ENCODE data around the gene ABCD1.
"Not testable (repeated sequence)": the region's sequence is repeated elsewhere in the genome, so short reads cannot be mapped to it uniquely, and the experiment has no call there.

Gene ABCD1

DNA sequence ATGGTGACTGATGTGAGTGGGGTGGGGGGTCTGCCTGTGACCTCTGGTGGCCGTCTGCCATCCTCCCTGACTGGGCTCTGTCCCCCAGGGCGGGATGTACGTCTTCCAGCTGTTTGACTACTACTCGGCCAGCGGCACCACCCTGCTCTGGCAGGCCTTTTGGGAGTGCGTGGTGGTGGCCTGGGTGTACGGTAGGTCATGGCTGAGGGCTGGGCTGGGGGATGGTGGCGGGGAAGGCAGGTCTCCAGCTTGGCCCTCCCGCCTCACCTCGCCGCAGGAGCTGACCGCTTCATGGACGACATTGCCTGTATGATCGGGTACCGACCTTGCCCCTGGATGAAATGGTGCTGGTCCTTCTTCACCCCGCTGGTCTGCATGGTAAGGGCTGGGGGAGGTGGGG lies 30.4 kb upstream of the ABCD1 start:
- DNase-seq (ENCODE audit: low spot score) = not testable (repeated sequence)

DNA sequence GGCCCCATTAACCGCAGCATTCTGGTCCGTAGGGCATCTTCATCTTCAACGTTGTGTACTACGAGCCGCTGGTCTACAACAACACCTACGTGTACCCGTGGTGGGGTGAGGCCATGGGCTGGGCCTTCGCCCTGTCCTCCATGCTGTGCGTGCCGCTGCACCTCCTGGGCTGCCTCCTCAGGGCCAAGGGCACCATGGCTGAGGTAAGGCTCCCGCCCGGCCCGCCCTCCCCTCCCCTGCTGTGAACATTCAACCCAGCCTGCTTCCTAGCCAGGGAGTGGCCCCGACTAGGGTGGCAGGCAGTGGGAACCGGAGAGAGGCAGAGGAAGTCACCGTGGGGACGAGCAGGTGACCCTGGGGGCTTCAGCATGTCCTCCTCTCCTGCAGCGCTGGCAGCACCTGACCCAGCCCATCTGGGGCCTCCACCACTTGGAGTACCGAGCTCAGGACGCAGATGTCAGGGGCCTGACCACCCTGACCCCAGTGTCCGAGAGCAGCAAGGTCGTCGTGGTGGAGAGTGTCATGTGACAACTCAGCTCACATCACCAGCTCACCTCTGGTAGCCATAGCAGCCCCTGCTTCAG lies 29.9 kb upstream of the ABCD1 start:
- DNase-seq (ENCODE audit: low spot score) = no peak

DNA sequence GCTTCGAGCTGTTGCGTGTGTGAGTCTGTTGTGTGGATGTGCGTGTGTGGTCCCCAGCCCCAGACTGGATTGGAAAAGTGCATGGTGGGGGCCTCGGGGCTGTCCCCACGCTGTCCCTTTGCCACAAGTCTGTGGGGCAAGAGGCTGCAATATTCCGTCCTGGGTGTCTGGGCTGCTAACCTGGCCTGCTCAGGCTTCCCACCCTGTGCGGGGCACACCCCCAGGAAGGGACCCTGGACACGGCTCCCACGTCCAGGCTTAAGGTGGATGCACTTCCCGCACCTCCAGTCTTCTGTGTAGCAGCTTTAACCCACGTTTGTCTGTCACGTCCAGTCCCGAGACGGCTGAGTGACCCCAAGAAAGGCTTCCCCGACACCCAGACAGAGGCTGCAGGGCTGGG lies 28.6 kb upstream of the ABCD1 start:
- no peak for DNase-seq (ENCODE audit: low spot score)

DNA sequence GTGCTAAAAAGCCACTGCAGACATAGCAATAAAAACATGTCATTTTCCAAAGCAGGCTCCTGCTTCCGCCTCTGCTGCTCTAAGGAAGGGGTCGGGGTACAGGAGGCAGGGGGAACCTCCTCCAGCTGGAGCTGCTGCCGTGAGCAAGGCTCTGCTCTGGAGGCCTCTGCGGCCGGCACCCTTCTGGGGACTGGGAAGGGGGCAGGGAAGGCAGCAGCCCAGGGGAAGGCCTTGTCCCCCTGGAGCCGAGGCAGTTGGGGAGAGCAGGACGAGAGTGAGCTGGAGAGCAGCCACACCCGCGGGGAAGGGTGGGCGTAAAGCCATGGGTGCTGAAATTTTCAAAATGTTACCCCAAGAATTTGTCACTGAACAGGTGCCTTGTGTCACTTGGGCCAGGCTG lies 28.1 kb upstream of the ABCD1 start:
- DNase-seq (ENCODE audit: low spot score) = not testable (repeated sequence)

DNA sequence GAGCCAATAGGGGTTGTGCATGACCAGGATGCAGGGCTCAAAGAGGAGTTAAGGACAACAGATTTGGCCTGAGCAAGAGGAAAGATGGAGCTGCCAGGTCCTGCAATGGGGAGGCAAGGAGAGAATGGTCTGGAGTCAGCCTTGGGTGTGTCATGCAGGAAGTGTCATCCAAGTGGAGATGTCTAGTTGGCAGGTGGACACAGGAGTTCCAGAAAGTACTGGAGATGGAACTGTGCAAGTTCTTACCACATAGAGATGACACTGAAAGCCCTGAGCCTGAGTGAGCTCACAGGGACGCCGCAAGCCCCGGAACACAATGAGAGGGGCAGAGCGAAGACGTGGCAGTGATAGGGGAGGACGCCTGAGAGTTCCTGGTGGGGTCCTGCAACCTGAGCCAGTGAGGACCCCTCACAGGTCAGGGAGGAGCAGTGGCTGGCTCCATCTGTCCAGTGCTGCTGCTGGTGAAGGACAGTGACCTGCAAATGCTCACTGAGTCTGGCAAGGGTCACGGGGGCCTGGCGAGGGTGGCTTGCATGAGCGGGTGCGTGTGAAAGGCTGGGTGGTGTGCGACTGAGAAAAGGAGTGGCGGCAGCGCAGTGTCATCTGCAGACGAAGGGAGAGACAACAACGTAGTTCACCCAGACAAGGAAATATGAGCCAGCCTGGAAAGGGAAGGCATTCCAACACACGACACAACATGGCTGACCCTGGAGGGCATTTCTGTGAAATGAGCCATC lies 27.5 kb upstream of the ABCD1 start:
- not testable (repeated sequence) for DNase-seq (ENCODE audit: low spot score)

DNA sequence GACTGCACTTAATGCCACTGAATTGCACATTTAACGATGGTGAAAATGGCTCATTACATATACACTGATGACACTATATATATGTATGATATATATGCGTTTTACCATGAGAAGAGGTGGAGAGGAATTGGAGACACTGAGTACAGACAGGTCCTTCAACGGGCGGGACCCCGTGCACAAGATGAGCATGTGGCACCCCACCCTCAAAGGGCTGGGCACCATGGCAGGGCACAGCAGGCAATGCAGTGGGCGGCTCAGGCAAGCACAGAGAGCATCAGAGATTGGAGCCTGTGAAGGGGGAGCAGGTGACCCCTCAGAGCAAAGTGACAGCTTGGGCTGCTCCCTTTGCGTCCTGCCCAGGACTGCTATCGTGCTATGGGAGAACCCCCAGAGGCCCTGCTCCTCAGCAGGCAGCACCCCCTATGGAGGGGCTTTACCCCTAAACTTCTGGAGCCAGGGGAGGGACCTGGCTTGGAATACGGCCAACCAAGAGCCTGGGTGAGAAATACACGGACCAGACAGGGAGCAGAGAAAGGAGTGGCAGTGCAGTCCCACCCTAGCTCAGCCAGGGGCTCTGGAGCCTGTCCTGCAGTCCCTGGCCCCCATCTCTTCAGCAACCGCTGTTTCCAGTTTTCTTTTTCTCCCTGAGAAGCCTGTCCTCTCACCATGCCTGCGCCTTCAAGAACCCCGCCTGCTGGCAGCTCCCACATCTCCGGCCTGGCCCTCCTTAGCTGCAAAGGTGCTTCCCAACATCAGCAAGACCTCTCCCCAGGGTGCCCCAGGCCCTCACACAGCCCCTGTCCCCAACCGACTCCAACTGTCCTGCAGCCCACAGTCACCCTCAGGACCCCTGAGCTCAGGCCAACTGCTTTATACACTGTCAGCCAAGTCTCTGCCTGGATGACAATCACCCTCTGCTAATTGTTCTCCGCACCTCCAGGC lies 26.5 kb upstream of the ABCD1 start:
- DNase-seq (ENCODE audit: low spot score) = no peak

DNA sequence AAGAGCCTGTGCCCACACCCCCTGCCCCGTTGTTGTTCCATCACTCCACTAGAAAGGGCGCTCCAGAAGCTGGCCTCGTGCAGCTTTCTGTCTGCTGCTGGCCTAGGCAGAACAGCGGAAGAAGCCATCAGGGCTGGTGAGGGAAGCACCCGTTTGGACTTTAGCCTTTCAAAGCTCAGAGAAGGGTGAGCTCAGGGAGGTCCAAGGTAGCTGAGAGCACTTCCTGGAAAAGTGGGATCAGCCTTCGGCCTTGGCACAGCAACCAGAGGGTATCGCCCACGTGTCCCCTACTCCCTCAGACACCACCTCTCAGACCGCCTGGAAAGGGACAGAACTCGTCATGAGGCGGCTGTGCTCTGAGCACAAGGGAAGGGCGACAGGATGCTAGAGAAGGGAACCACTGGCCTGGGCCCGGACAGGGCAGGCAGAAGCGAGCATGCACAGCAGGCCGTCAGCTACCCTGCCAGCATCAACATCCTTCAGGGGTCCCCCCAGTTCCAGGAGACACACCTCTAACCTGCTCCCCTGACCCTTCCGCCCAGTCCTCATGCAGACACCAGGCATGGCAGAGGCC lies 25.4 kb upstream of the ABCD1 start:
- DNase-seq (ENCODE audit: low spot score) = not testable (repeated sequence)

DNA sequence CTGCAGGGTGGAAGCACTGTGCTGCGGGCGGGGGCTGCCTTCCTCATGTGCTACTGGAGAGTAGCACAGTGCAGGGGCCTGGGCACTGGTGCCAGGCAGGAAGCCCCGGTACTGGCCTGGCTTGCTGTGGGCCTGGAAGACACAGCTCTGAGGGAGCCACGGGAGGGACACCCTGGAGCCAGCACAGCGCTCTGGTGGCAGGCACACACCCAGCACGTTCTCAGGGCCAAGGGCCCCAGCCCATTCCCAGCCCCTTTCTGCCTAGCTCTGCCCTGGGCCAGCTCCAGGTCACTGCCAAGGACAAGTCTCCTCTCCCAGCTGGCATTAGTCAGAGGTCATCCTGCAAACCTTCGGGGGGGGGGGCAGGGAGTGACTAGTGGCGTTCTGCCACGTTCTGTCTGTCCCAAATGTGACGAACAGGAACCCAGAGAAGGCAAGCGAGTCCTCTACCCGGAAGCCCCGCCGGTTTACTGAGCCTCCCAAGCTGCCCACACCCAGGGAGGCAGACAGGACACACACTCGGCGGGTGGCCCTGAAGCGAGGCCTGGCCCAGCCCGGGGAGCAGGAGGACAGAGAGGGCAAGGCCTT lies 24.8 kb upstream of the ABCD1 start:
- DNase-seq (ENCODE audit: low spot score) = not testable (repeated sequence)

DNA sequence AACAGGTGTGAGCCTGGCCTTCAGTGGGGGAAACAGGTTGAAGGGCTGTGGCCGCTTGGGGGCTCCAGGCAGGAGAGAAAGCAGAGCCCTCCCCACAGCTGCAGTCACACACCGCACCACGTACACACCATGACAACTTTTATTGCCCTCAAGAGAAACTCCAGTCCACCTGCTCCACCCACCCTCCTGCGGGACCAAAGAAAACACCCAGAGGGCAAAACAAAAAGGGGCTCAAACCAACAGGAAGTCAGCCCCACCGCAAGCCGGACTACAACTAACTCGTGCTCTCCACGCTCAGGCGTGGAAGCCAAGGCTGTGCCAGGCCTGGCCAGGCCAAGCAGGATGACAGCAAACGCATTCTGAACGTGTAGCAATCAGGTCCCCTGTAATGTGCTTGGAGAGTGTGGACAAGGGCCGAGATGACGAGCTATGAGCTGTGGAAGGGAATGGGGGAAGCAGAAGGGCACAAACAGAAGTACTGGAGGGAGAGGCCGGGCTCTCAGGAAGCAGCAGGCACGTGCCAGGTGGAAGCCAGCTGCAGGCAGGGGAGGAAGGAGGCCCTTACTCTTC lies 24.2 kb upstream of the ABCD1 start:
- DNase-seq (ENCODE audit: low spot score) = no peak

DNA sequence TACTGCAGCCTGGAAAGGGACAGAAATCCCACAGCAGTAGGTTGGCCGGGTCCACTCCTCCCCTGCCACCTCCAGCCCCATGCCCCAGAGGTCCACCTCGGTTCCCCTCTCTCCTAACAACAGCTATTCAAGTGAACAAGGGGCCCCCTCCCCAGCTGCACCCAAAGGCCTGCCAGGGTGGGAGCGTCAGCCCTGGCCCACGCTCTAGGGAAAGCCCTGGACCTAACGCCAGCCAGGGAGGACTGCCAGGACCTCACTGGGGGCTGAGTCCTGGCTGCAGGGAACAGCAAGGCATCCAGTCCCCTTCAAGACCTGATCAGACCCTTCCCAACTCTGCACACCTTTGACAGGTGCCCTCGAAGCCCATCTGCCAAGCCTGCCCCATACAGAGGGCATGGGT lies 23.7 kb upstream of the ABCD1 start:
- DNase-seq (ENCODE audit: low spot score) = no peak

DNA sequence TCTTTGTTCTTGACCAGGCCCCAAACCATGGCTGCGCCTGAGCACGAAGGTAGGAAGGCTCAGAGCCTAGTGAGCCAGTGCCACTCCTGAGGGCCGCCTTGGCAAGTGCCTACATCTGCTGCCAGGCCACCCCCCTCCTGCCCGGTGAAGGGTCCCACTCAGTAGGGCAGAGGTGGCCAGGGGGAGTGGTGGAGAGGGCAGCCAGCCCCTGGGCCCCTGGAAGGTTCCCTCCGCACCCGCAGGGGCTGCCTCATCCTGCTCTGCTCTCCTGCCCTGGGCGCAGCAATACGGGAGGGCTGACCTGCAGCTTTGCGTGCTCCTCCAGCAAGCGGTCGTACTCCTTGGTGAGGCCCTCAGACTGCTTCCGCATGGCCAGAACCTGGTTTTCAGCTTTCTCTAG lies 22.9 kb upstream of the ABCD1 start:
- no peak for DNase-seq (ENCODE audit: low spot score)

DNA sequence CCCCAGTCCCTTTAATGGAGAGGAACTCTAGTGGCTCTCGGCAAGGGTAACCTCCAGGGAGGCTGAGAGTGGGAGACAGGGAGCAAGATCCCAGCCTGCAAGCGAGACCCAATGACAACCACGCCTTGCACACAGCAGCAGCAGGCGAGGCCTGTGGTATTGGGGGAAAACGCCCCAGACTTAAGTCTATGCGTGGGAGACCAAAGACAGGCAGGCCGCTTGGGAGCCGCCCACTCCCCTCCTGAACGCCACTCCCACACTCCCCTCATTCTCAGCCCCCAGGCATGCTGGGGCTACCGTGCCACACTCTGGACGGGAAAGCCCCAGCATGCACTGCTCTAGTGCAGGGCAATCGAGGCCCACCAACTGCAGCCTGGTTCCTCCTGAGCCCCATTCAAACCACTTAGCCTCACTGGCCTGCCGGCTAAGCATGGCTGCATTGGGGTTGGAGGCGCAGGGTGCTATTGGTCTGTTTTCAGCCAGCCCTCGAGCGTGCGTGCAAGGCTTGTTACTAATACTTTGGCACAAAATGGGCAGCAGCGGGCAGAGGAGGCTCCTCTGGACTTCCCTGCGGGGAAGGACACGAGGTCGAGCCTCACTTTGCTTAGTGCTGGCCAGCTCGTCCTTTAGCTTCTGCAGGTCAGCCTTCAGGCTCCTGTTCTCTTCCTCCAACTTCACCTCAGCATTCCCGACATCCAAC lies 22.2 kb upstream of the ABCD1 start:
- no peak for DNase-seq (ENCODE audit: low spot score)

DNA sequence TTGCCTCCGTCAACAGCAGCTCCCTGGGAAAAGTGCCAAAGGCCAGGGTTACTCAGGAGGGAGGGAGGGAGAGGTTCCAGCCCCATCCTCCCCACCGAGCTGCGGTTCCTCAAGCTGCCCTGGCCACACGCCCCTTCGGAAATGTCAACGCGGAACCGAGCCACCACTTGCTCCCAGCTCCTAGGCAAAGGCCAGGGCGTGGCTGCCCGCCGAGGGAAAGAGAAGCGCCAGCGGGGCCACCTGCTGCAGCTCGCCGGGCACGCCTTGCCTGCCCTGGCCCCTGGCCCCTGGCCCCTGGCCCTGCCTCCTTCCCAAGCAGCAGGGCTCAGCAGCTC lies 21.7 kb upstream of the ABCD1 start:
- no peak for DNase-seq (ENCODE audit: low spot score)

DNA sequence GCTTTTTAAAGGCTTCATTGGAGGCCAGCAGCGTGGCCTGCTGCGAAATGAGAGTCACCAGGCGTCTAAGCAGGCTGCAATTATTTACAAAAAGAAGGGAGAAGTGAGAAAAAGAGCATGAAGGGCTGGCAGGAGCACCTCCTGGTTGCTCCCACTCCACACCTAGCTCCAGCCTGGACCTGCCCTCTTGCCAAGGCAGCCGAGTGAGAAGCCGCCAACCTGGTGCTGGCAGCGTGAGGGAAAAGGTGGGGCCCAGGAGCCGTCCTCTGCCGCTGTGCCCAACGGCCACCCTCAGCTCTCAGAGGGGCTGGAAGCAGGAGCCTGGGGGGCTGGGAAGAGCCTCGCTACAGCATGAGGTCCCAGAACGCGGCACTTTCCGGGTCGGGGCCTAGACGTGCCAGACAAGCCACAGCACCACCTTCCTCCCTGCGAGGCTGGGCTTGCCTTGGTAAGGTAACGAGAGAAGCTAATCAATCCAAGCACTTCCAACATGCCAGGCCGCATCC lies 20.6 kb upstream of the ABCD1 start:
- no peak for DNase-seq (ENCODE audit: low spot score)

DNA sequence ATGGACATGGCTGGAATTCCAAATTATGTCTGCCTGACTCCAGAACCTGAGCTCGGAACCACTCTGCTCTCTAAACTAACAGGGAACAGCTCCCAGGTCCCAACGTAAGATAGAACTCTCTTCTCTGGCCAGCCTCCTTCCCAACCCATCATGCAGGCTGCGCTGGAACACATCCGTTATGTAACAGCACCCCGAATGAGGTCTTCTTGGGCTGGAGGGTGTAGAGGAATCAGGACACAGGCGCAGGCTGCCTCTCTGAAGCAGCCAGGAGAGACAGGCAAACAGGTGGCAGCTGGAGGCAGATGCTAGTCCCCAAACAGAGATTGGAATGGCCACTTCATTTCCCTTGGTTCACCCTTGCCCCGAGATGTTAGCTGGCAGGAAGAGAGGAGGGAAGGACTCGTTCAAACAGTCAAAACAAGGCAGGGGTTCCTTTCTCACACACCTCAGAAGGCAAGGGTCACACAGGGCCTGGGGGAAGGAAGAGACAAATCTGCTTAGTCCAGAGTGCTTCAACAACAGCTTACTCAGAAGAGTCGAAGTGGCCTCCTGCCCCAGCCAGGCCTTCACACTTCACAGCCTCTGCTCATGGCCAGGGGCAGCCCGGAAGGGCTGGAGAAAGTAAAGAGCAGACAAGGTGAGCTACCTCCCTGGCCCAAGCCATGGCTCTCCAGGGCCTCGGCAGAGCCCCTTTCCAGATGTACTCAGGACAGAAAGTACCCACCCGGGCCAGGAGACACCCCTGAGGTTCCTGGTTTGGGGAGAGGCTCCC lies 19.8 kb upstream of the ABCD1 start:
- not testable (repeated sequence) for DNase-seq (ENCODE audit: low spot score)

DNA sequence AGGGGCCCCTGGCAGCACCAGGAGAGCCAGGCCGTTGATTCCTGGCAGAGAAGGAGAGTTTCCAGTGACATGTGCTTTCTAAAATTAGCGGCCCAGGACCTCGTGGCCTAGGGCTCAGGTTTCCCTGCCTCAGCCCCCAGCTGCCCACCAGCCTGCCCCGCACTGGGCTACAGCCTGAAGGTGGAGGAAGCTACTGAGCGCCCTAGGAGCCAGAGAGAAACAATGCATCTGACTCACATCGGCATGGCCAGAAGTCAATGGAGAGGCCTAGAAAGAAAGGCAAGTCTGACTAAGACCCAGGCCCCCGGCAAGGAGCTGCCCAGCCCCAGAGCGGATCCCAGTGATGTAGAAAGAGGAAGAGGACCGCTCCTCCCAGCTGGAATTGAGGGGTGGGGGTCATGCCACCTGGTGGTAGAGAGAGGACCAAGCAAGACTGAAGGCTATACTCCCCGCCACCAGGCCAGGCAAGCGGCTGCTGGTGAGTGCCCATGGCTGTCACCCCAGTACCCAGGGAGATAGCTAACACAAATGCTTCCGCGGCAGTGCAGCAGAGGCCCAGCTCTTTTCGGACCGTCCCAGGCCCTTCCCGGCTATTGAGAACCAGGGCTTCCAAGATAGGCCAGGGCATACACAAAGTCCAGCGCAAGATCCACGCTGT lies 19.1 kb upstream of the ABCD1 start:
- not testable (repeated sequence) for DNase-seq (ENCODE audit: low spot score)

DNA sequence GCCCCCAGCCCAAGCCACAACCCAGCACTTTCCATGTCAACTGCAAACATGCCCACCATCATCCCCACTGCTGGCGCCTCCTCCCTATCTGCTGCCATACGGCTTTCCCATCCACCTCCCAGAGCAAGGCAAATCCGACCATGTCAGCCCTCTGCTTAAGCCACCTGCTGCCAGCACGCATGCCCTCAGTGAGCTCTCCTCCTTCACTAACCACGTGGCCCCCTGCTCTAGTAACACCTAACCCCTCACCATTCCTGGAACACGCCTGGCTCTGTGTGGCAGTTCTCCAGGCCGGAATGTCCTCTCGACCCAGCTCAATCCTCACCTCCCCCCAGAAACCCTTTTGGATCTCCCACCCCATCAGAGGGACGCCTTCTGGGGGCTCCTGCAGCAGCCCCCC lies 17.9 kb upstream of the ABCD1 start:
- DNase-seq (ENCODE audit: low spot score) = no peak

DNA sequence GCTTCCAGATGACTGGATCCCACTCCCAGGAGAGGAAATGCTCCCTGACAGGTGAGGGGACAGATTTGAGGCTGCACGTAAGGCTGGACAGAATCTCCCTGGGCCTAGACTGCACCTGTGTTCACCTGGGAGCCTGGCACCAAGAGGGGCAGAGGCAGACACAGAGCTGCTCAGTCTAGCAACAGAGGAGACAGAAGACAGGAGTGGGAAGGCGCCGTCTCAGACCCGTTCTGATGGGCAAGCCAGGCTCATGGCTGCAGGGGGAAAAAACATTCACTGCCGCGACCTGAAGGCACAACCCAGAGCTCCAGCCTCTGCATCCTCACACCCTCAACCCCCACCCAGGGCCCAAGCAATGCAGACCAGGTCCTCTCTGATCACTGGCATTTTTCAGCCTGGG lies 17.2 kb upstream of the ABCD1 start:
- DNase-seq (ENCODE audit: low spot score) = no peak

DNA sequence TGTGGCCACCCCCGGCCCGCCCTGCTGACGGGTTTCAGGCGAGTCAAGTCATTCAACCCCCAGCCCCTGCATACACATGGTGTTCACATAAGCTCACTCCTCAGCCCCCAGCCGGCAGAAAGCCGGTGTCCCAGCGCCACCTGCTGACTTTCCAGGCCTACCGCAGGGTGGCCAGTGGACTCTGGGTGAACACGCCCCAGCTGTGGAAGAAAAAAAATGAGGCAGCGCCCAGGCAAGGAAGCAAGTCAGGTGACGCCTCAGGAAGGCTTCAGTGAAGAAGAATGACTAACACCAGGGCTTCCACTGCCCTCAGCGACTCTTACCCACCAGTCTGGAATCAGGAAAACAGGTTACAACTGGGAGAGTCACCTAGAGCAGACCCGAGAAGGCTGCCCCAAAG lies 16.2 kb upstream of the ABCD1 start:
- DNase-seq (ENCODE audit: low spot score) = peak; percentile 79
